Transverse colon (tissue), 4 donors: ENCODE results near the gene YWHAH. TPM values are rescaled to one million over a fixed set of nuclear protein-coding genes. Genes with fewer than 3 reads are reported as not detected.
A peak's percentile ranks its signal among the peaks of the same experiment; 100 is the strongest.

Experiments
- DNase-seq: peaks from one replicate; pipeline ENCODE4 v3.0.0-alpha.2; 2019
- H3K27ac ChIP-seq, 4 donors: fragments of 200-600 bp; sonication (generic); 2 replicates each; pipeline ENCODE4 v1.5.1; 2016 to 2018; ENCODE audit warnings: inconsistent platforms in 4 of 4
- H3K27me3 ChIP-seq: fragments of 200-600 bp; sonication (generic); 2 replicates; pipeline ENCODE4 v1.5.1; 2017; ENCODE audit warnings: inconsistent platforms
- H3K36me3 ChIP-seq, 4 donors: fragments of 200-600 bp; sonication (generic); 2 replicates each; pipeline ENCODE4 v1.5.1; 2017 to 2019; ENCODE audit warnings: inconsistent platforms in 4 of 4
- H3K4me1 ChIP-seq, 4 donors: fragments of 200-600 bp; sonication (generic); 2 replicates each; pipeline ENCODE4 v1.5.1; 2017 to 2020; ENCODE audit warnings: inconsistent platforms in 4 of 4
- H3K4me3 ChIP-seq, 4 donors: fragments of 200-600 bp; sonication (generic); 1 replicate in 1 of 4; 2 replicates in 3 of 4; pipeline versions ENCODE4 v1.5.1 to v1.6.1; 2017 to 2019; ENCODE audit warnings: inconsistent platforms in 4 of 4
- H3K9me3 ChIP-seq, 2 donors: fragments of 200-600 bp; sonication (generic); 2 replicates each; pipeline ENCODE4 v1.5.1; 2017 to 2019; ENCODE audit warnings: inconsistent platforms in 2 of 2
- EP300 ChIP-seq: sonication (generic); formaldehyde crosslinking; IDR thresholded peaks from one replicate; pipeline ENCODE4 v1.6.1; 2017; ENCODE audit warnings: antibody characterized with exemption, low read depth
- POLR2A ChIP-seq: fragments of 450-650 bp; IDR thresholded peaks from one replicate; pipeline ENCODE4 v1.6.1; 2016; ENCODE audit warnings: antibody characterized with exemption, mild to moderate bottlenecking, moderate library complexity
- POLR2AphosphoS5 ChIP-seq, 3 donors: sonication (generic); formaldehyde crosslinking; IDR thresholded peaks; one replicate each; pipeline ENCODE4 v1.6.1; 2016; ENCODE audit warnings: antibody characterized with exemption in 3 of 3
- WGBS, 2 donors: methylation state at CpG; one replicate each; pipeline ENCODE4 v1.1.5; 2018; ENCODE audit warnings: low coverage in 1 of 2; 5-methylcytosine and 5-hydroxymethylcytosine counted together
- in situ Hi-C, 4 donors: fragments of 200-750 bp; cut with MboI; loops; one replicate each; pipeline versions ENCODE4 v1.15.0 to v1.15.1; 2017; ENCODE audit warnings: low sequenced_read_pairs in 3 of 4, low pct_ligation_motif_present in 1 of 4, low pct_unique_long_range_greater_than_20kb in 1 of 4
- intact Hi-C: fragments of 100-400 bp; cut with DNase I; formaldehyde crosslinking; loops from one replicate; pipeline ENCODE4 v1.15.1; 2023; ENCODE audit warnings: low total_unique reads
- total RNA-seq, 4 donors: library from RNA; depleted of rRNA; stranded (reverse); fragments of >200 nt; gene quantifications; one replicate each; pipeline ENCODE4 v1.1.0, GENCODE V29; 2016
- TF ChIP-seq, protein P1 (sequence below), 5 experiments: fragments of 200-600 bp in 3 of 5; fragments of 450-650 bp in 2 of 5; sonication (generic) in 3 of 5; IDR thresholded peaks; 1 replicate in 2 of 5; 2 replicates in 3 of 5; pipeline ENCODE4 v1.5.1; 2016 to 2017; ENCODE audit warnings: antibody characterized with exemption in 5 of 5, inconsistent platforms in 3 of 5, mild to moderate bottlenecking in 2 of 5, moderate library complexity in 1 of 5

The YWHAH gene
- total RNA-seq, 4 donors from 2014 or later = 83.7 to 155 (median 109) TPM

DNA sequence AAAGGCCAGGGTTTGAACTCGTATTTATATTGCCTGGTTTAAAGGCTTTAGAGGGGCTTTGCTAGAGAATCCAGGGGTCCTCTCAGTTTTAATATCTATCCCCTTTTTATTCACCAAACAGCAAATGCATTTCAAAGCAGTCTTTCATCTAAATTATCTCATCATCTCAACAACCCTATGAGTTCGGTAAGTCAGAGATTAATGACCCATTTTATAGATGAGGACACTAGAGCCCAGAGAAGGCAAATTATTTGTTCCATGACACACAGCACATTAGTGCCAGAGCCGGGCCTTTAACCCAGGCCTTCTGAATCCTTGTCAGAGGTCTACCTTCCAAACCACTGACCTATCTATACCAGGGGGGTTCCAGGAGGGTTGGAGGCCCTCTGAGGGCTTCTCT lies 16.8 kb upstream of the YWHAH start:
- H3K4me1 ChIP-seq = peaks cover 0 to under 1% (median 0%) of the 10 kb centered on the region in 4 donors
- in situ Hi-C loops = loop anchor here in 1 of 4 donors (25.0 kb wide), 1 partner anchor 265 kb away; the partner anchor contains the start of gene PISD
- no peak overlapping the region for H3K4me3 ChIP-seq
- no peaks in the 10 kb centered on the region for H3K9me3 ChIP-seq
- intact Hi-C loops = no loop called here
- TF ChIP-seq EP300 = no peak
- H3K27me3 ChIP-seq = no peaks in the 10 kb centered on the region
- H3K27ac ChIP-seq = no peak overlapping the region
- no peaks in the 10 kb centered on the region for H3K36me3 ChIP-seq
- WGBS, 2 donors = 83% methylated on average over 1 to 3 of the region's 3 CpGs
- DNase-seq = no peak

DNA sequence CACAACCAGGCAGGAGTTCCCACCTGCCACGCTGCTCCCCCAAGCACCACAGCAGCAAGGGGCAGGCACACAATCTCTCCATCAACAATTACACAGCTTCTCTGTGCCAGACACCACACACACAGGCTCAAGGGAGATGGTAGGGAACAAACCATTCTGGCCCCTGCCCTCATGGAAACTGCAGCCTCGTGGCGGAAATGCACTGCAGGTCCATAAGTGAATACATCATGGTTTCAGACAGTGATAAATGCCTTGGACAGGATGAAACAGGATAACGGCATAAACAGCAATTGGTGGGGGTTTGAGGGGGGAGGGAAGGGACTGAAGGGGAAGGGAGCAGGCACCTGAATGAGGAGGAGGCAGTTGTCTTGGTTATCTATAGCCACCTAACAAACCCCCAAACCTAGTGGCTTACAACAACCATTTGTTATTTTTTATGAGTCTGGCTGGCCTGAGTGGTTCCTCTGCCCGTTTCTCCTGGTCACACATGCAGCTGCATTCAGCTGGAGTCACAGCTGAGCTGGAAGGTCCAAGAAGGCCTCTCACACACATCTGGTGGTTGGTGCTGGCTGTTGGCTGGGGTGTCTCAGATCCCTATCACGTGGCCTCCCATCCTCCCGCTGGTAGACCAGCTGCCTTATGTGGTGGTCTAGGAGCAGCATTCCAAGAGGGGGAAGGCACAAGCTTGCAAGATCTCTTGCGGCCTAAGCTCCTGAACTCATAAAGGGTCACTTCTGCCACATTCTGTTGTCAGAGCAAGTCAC lies 15.0 kb upstream of the YWHAH start:
- 61 to 68% methylated on average over 3 to 8 of the region's 8 CpGs for WGBS, 2 donors
- H3K9me3 ChIP-seq = no peaks in the 10 kb centered on the region
- TF ChIP-seq POLR2A (no peak), EP300 (no peak), POLR2AphosphoS5 (IDR thresholded peaks at IDR 0.05) (peak in 1 of 3 donors; percentile 18)
- TF ChIP-seq, protein P1, sequence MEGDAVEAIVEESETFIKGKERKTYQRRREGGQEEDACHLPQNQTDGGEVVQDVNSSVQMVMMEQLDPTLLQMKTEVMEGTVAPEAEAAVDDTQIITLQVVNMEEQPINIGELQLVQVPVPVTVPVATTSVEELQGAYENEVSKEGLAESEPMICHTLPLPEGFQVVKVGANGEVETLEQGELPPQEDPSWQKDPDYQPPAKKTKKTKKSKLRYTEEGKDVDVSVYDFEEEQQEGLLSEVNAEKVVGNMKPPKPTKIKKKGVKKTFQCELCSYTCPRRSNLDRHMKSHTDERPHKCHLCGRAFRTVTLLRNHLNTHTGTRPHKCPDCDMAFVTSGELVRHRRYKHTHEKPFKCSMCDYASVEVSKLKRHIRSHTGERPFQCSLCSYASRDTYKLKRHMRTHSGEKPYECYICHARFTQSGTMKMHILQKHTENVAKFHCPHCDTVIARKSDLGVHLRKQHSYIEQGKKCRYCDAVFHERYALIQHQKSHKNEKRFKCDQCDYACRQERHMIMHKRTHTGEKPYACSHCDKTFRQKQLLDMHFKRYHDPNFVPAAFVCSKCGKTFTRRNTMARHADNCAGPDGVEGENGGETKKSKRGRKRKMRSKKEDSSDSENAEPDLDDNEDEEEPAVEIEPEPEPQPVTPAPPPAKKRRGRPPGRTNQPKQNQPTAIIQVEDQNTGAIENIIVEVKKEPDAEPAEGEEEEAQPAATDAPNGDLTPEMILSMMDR (IDR thresholded peaks at IDR 0.05) = no peak
- no peak overlapping the region for H3K4me3 ChIP-seq
- intact Hi-C loops = no loop called here
- no peaks in the 10 kb centered on the region for H3K27me3 ChIP-seq
- H3K27ac ChIP-seq = no peak overlapping the region
- DNase-seq = no peak
- in situ Hi-C loops = loop anchor here in 1 of 4 donors (25.0 kb wide), 1 partner anchor 267 kb away; the partner anchor contains the start of gene PISD
- H3K36me3 ChIP-seq = no peaks in the 10 kb centered on the region
- no peaks in the 10 kb centered on the region for H3K4me1 ChIP-seq

DNA sequence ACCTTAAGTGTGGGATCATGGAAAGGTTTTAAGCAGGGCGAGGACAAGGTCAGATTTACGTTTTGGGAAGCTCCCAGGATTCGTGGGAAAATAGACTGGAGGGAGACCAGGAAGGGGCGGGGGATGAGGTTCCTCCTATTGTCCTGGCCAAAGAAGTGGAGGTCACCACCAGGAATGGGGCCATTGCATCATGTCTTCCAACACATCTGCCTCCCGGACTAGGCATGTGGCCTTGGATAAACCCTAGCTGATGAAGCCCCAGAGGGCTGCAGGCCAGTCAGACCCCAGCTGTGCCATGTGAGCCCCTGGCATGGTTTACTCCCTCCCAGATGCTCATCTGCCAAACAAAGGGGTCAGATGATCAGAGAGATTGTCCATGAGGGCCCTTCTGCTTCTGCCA lies 11.5 kb upstream of the YWHAH start:
- Histone ChIP-seq H3K9me3 (no peaks in the 10 kb centered on the region), H3K27me3 (no peaks in the 10 kb centered on the region), H3K4me3 (no peak overlapping the region), H3K36me3 (no peaks in the 10 kb centered on the region), H3K4me1 (no peaks in the 10 kb centered on the region), H3K27ac (no peak overlapping the region)
- DNase-seq = no peak
- TF ChIP-seq POLR2A (no peak), EP300 (no peak), POLR2AphosphoS5 (IDR thresholded peaks at IDR 0.05) (no peak)
- TF ChIP-seq, protein P1 (IDR thresholded peaks at IDR 0.05) = no peak
- WGBS, 2 donors = 73% methylated on average over 5 of the region's 5 CpGs; no CpG with 5 or more reads in 1 of the 2 donors
- in situ Hi-C loops (loop anchor here in 1 of 4 donors (25.0 kb wide), 1 partner anchor 271 kb away; the partner anchor contains the start of gene PISD), intact Hi-C loops (no loop called here)

DNA sequence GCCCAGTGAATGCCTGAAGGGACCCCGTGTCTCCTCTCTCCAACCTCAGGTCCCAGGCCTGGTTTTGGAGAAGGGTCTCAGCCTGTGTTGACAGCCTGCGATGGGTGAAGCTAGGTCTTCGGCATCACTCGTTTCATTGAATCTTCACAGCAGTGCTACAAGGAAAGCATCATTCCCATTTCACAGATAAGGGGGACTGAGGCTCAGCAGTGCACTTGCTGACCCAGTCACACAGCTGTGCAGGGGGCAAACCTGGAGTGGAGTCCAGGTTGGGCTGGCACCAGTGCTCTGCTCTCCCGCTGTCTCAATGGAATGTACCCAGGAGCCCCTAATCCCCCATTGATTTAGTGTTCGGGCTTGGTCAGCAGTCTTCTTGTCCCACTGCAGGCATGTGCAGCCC lies 10.9 kb upstream of the YWHAH start:
- Histone ChIP-seq H3K4me3 (no peak overlapping the region), H3K36me3 (no peaks in the 10 kb centered on the region), H3K27me3 (no peaks in the 10 kb centered on the region), H3K4me1 (no peaks in the 10 kb centered on the region), H3K9me3 (no peaks in the 10 kb centered on the region), H3K27ac (no peak overlapping the region)
- no peak for DNase-seq
- TF ChIP-seq, protein P1 (IDR thresholded peaks at IDR 0.05) = no peak
- TF ChIP-seq EP300 (no peak), POLR2AphosphoS5 (IDR thresholded peaks at IDR 0.05) (no peak), POLR2A (no peak)
- intact Hi-C loops = no loop called here
- WGBS, 2 donors = 90% methylated on average over 6 of the region's 6 CpGs; no CpG with 5 or more reads in 1 of the 2 donors
- in situ Hi-C loops = loop anchor here in 1 of 4 donors (25.0 kb wide), 1 partner anchor 271 kb away; the partner anchor contains the start of gene PISD
